ENCODE measurements around the gene STRAP.
A peak's percentile ranks its signal among the peaks of the same experiment; 100 is the strongest.
"Not testable (repeated sequence)": the region's sequence is repeated elsewhere in the genome, so short reads cannot be mapped to it uniquely, and the experiment has no call there.

STRAP gene

GRCh38 chr12:15873556-15873955 is 8.6 kb upstream of the STRAP start:
- DNase-seq (ENCODE audit: low read depth) = no peak

GRCh38 chr12:15874556-15875145 is 7.5 kb upstream of the STRAP start:
- DNase-seq (ENCODE audit: low read depth) = not testable (repeated sequence)

- no peak for DNase-seq (ENCODE audit: low read depth)
Measured at GRCh38 chr12:15875863-15876262, 6.3 kb upstream of the STRAP start.

- no peak for DNase-seq (ENCODE audit: low read depth)
Measured at GRCh38 chr12:15879413-15879812, 2.8 kb upstream of the STRAP start.

- no peak for DNase-seq (ENCODE audit: low read depth)
Measured at GRCh38 chr12:15880721-15881120, 1.5 kb upstream of the STRAP start.

GRCh38 chr12:15883536-15883935 is 1.3 kb downstream of the STRAP start:
- DNase-seq (ENCODE audit: low read depth) = no peak

- DNase-seq (ENCODE audit: low read depth) = no peak
Measured at GRCh38 chr12:15886372-15887042, 4.3 kb downstream of the STRAP start.

GRCh38 chr12:15887043-15887817 is 5.0 kb downstream of the STRAP start:
- DNase-seq (ENCODE audit: low read depth) = no peak

GRCh38 chr12:15892645-15893259 is 10.6 kb downstream of the STRAP start:
- no peak for DNase-seq (ENCODE audit: low read depth)

- no peak for DNase-seq (ENCODE audit: low read depth)
Measured at GRCh38 chr12:15893260-15893659, 11.1 kb downstream of the STRAP start.

- no peak for DNase-seq (ENCODE audit: low read depth)
Measured at GRCh38 chr12:15896867-15897266, 14.7 kb downstream of the STRAP start.

- no peak for DNase-seq (ENCODE audit: low read depth)
Measured at GRCh38 chr12:15897433-15897832, 15.2 kb downstream of the STRAP start.

GRCh38 chr12:15899282-15899870 is 17.2 kb downstream of the STRAP start:
- no peak for DNase-seq (ENCODE audit: low read depth)

GRCh38 chr12:15904378-15904920 is 22.3 kb downstream of the STRAP start:
- DNase-seq (ENCODE audit: low read depth) = no peak

GRCh38 chr12:15910468-15910863 is 28.3 kb downstream of the STRAP start:
- DNase-seq (ENCODE audit: low read depth) = no peak

GRCh38 chr12:15910864-15911721 is 28.9 kb downstream of the STRAP start, which contains the start of gene DERA:
DERA (plus strand) TSS chr12:15911332; CDS start chr12:15911384, 52 bp downstream.
- DNase-seq (ENCODE audit: low read depth) = peak; percentile 4

GRCh38 chr12:15911931-15912330 is 29.7 kb downstream of the STRAP start:
- DNase-seq (ENCODE audit: low read depth) = not testable (repeated sequence)

- not testable (repeated sequence) for DNase-seq (ENCODE audit: low read depth)
Measured at GRCh38 chr12:15914131-15914530, 31.9 kb downstream of the STRAP start.

GRCh38 chr12:15918066-15918465 is 35.9 kb downstream of the STRAP start:
- DNase-seq (ENCODE audit: low read depth) = no peak

- DNase-seq (ENCODE audit: low read depth) = no peak
Measured at GRCh38 chr12:15919418-15919817, 37.2 kb downstream of the STRAP start.

GRCh38 chr12:15924956-15925355 is 42.8 kb downstream of the STRAP start:
- DNase-seq (ENCODE audit: low read depth) = no peak
